ENCODE measurements around the gene CHMP5. TPM values are rescaled to one million over a fixed set of nuclear protein-coding genes. Genes with fewer than 3 reads are reported as not detected.

CHMP5 gene
- total and polyA plus RNA-seq, 10 of the 15 experiments (the other 5 are each of a cell fraction or from before 2014, with no cell fraction given), result 40.3 to 179 (median 78.6) TPM

DNA sequence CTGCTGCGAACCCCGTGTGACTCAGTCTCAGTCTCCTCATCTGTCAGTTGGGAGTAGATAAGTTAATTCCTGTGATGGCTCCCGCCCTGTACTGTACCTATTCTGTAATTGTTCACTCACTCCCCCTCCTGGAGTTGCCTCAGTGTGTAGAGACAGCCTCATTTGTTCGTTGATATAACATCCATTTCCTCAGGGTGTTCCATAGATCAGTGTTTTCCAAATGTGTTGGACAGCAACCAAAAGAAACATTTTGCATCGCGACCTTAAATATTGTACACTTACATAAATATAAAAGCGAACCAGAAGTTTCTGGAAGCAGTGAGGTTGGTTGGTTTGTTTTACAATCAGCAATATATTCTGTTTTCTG, 26.2 kb downstream of the CHMP5 start:
- Histone ChIP-seq H3K79me2 (ENCODE audit: control insufficient read depth, insufficient read depth, low read length) (peaks cover 57% of the 10 kb centered on the region), H3K36me3 (ENCODE audit: control insufficient read depth in 2 of 2, insufficient read depth in 2 of 2, low read length in 1 of 2) (peaks cover 0 to 15% of the 10 kb centered on the region in 2 experiments; a peak in 1 of 4 replicates), H4K20me1 (ENCODE audit: control insufficient read depth, insufficient read depth) (no peaks in the 10 kb centered on the region), H3K9me3 (replicated peaks; ENCODE audit: control insufficient read depth, insufficient read depth, low read length) (no peaks in the 10 kb centered on the region), H2AFZ (ENCODE audit: control insufficient read depth, low read depth, low read length) (no peak overlapping the region), H3K4me3 (peak overlapping the region; percentile 77), H3K9ac (ENCODE audit: control insufficient read depth, insufficient read depth, low read length) (peak overlapping the region; percentile 99), H3K27me3 (replicated peaks in 1 of 2; ENCODE audit: control insufficient read depth in 2 of 2, insufficient read depth in 2 of 2, low read length in 1 of 2) (no peaks in the 10 kb centered on the region), H3K4me2 (ENCODE audit: control insufficient read depth, insufficient read depth) (peak overlapping the region; percentile 60), H3K4me1 (ENCODE audit: control insufficient read depth, insufficient read depth, low read length) (peaks cover 19% of the 10 kb centered on the region), H3K27ac (ENCODE audit: control insufficient read depth, insufficient read depth) (peak overlapping the region; percentile 100)
- ATAC-seq (peak; percentile 29), FAIRE-seq (no peak), DNase-seq (ENCODE audit: low read depth, low spot score) (no peak)
- ChIA-PET POLR2A (interaction anchor here (1.2 kb wide), 1 partner anchor 8 kb away, joined by 4 read pairs; no protein-coding TSS in a partner anchor), RAD21 (ENCODE audit: unreplicated experiment) (no interaction called here), CTCF (interaction anchor here (0.7 to 1.4 kb wide), 3 partner anchors 42 to 84 kb away, joined by 3 to 7 read pairs (median 3); no protein-coding TSS in a partner anchor), SMC1A (ENCODE audit: uncharacterized antibody, unreplicated experiment) (interaction anchor here (0.6 to 1.0 kb wide), 2 partner anchors 157 to 162 kb away, joined by 3 read pairs; no protein-coding TSS in a partner anchor)
- in situ Hi-C loops (cut with MboI) (no loop called here), intact Hi-C loops (cut with micrococcal nuclease; ENCODE audit: unreplicated experiment) (loop anchor here (10.0 kb wide), 1 partner anchor 126 kb away; the partner anchor contains the start of gene B4GALT1)
- 0 out of 6 replicates have a peak, but pooled peaks of 1 of the 3 experiments have one; percentile 0 for TF ChIP-seq CTCF (IDR thresholded peaks at IDR 0.05 in 2 of 3, conservative IDR thresholded peaks at IDR 0.05 in 1 of 3; ENCODE audit: control insufficient read depth in 2 of 3, extremely low read depth in 1 of 3, insufficient read depth in 1 of 3, low read depth in 3 of 3, low read length in 3 of 3)
- TF ChIP-seq IKZF2 (IDR thresholded peaks at IDR 0.05), result no peak
- TF ChIP-seq WRNIP1 (IDR thresholded peaks at IDR 0.05; ENCODE audit: borderline replicate concordance, low read depth, low read length), result 0 out of 2 replicates have a peak, but pooled peaks have one; percentile 35
- no TSS peak for BruUV-seq (replicated peaks)
- 33% methylated on average over 7 of the region's 7 CpGs for WGBS (ENCODE audit: insufficient coverage, insufficient replicate concordance, low lambda C conversion rate, missing lambda C conversion rate)

DNA sequence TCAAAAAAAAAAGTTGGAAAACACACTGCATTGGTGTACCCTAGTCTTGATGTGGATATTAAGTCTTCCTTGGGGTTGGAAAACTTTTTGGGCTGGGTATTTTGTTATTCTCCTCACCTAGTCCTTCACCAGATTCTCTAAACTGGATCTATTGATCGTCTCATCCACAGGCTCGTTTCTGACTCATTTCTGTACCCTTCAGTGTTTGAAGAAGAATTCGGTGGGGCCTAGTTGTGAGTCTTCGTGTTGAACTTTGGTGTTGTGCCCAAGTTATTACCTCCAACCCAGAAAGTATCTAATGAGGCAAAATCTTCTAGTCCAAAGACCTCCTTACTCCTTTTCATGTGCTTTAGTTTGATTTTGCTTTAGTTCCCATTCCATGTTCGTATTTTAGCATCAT, 27.1 kb downstream of the CHMP5 start:
- peaks cover 0 to 15% of the 10 kb centered on the region in 2 experiments; a peak in 1 of 4 replicates for H3K36me3 ChIP-seq (ENCODE audit: control insufficient read depth in 2 of 2, insufficient read depth in 2 of 2, low read length in 1 of 2)
- H3K4me2 ChIP-seq (ENCODE audit: control insufficient read depth, insufficient read depth), result peak overlapping the region; percentile 68
- peak overlapping the region; percentile 8; the same call in 1 of the 2 replicates for H3K27ac ChIP-seq (ENCODE audit: control insufficient read depth, insufficient read depth)
- no peaks in the 10 kb centered on the region for H3K27me3 ChIP-seq (replicated peaks in 1 of 2; ENCODE audit: control insufficient read depth in 2 of 2, insufficient read depth in 2 of 2, low read length in 1 of 2)
- ChIA-PET CTCF (no interaction called here), RAD21 (ENCODE audit: unreplicated experiment) (no interaction called here), POLR2A (no interaction called here), SMC1A (ENCODE audit: uncharacterized antibody, unreplicated experiment) (no interaction called here)
- H4K20me1 ChIP-seq (ENCODE audit: control insufficient read depth, insufficient read depth), result no peaks in the 10 kb centered on the region
- ATAC-seq (no peak), FAIRE-seq (no peak), DNase-seq (ENCODE audit: low read depth, low spot score) (no peak)
- H3K4me3 ChIP-seq, result peak overlapping the region; percentile 55
- H3K79me2 ChIP-seq (ENCODE audit: control insufficient read depth, insufficient read depth, low read length), result peaks cover 66% of the 10 kb centered on the region
- no TSS peak for BruUV-seq (replicated peaks)
- H3K9ac ChIP-seq (ENCODE audit: control insufficient read depth, insufficient read depth, low read length), result 0 out of 2 replicates have a peak overlapping the region, but pooled peaks have one; percentile 23
- H2AFZ ChIP-seq (ENCODE audit: control insufficient read depth, low read depth, low read length), result no peak overlapping the region
- in situ Hi-C loops (cut with MboI), result no loop called here
- no peaks in the 10 kb centered on the region for H3K9me3 ChIP-seq (replicated peaks; ENCODE audit: control insufficient read depth, insufficient read depth, low read length)
- intact Hi-C loops (cut with micrococcal nuclease; ENCODE audit: unreplicated experiment), result loop anchor here (10.0 kb wide), 1 partner anchor 127 kb away; the partner anchor contains the start of gene B4GALT1
- H3K4me1 ChIP-seq (ENCODE audit: control insufficient read depth, insufficient read depth, low read length), result peaks cover 26% of the 10 kb centered on the region
- 18% methylated on average over 5 of the region's 5 CpGs for WGBS (ENCODE audit: insufficient coverage, insufficient replicate concordance, low lambda C conversion rate, missing lambda C conversion rate)
- no peak for TF ChIP-seq FOXM1 (IDR thresholded peaks at IDR 0.05; ENCODE audit: low read depth, low read length)
- no peak for TF ChIP-seq NFYB (IDR thresholded peaks at IDR 0.05; ENCODE audit: insufficient read depth, low read depth, low read length)
- no peak for TF ChIP-seq DPF2 (IDR thresholded peaks at IDR 0.05)
- TF ChIP-seq MEF2B (IDR thresholded peaks at IDR 0.05; ENCODE audit: partially characterized antibody, poor library complexity, severe bottlenecking), result no peak
- no peak for TF ChIP-seq RFX5 (IDR thresholded peaks at IDR 0.05; ENCODE audit: low read depth, low read length)
- no peak for TF ChIP-seq SMAD5 (IDR thresholded peaks at IDR 0.05; ENCODE audit: low read depth)
- no peak for TF ChIP-seq STAT3 (IDR thresholded peaks at IDR 0.05; ENCODE audit: low read depth, low read length)
- TF ChIP-seq, protein P1, sequence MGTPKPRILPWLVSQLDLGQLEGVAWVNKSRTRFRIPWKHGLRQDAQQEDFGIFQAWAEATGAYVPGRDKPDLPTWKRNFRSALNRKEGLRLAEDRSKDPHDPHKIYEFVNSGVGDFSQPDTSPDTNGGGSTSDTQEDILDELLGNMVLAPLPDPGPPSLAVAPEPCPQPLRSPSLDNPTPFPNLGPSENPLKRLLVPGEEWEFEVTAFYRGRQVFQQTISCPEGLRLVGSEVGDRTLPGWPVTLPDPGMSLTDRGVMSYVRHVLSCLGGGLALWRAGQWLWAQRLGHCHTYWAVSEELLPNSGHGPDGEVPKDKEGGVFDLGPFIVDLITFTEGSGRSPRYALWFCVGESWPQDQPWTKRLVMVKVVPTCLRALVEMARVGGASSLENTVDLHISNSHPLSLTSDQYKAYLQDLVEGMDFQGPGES (IDR thresholded peaks at IDR 0.05), result no peak
- TF ChIP-seq RELA (IDR thresholded peaks at IDR 0.05; ENCODE audit: borderline replicate concordance, partially characterized antibody), result no peak
- TF ChIP-seq ATF7 (IDR thresholded peaks at IDR 0.05; ENCODE audit: low read depth), result no peak
